GM12864 (cell line): Measurements from ENCODE around the gene KIF13A.
"Not testable (repeated sequence)": the region's sequence is repeated elsewhere in the genome, so short reads cannot be mapped to it uniquely, and the experiment has no call there.

Experiments
- DNase-seq: peaks from one replicate; pipeline ENCODE4 v3.0.0-alpha.2; 2011; ENCODE audit warnings: low read depth
- H3K4me3 ChIP-seq: 2 replicates; pipeline ENCODE4 v1.5.1; 2011; ENCODE audit warnings: mild to moderate bottlenecking, low read depth, low read length, control low read depth
- CTCF ChIP-seq: IDR thresholded peaks from 2 replicates; pipeline ENCODE4 v1.5.1; 2011; ENCODE audit warnings: low read depth, mild to moderate bottlenecking, moderate library complexity, low read length, control low read depth, inconsistent platforms; ENCODE audit errors: missing control alignments

KIF13A gene

GRCh38 chr6:17865243-17865642 lies 122.2 kb downstream of the KIF13A start:
- no peak for DNase-seq
- TF ChIP-seq CTCF, result no peak
- no peak overlapping the region for H3K4me3 ChIP-seq

GRCh38 chr6:17863901-17864754 lies 123.3 kb downstream of the KIF13A start:
- no peak for TF ChIP-seq CTCF
- DNase-seq, result no peak
- H3K4me3 ChIP-seq, result no peak overlapping the region

- no peak overlapping the region for H3K4me3 ChIP-seq
- DNase-seq, result no peak
- no peak for TF ChIP-seq CTCF
Observed at GRCh38 chr6:17861361-17861760, 126.1 kb downstream of the KIF13A start.

- no peak overlapping the region for H3K4me3 ChIP-seq
- no peak for DNase-seq
- no peak for TF ChIP-seq CTCF
Observed at GRCh38 chr6:17859846-17860245, 127.6 kb downstream of the KIF13A start.

GRCh38 chr6:17858584-17858983 lies 128.9 kb downstream of the KIF13A start:
- TF ChIP-seq CTCF, result no peak
- no peak overlapping the region for H3K4me3 ChIP-seq
- DNase-seq, result no peak

GRCh38 chr6:17857188-17857587 lies 130.2 kb downstream of the KIF13A start:
- H3K4me3 ChIP-seq, DNase-seq: not testable (repeated sequence)

GRCh38 chr6:17856306-17856705 lies 131.1 kb downstream of the KIF13A start:
- DNase-seq, result no peak
- TF ChIP-seq CTCF, result no peak

More at GRCh38 chr6:17856306-17856705, 131.1 kb downstream of the KIF13A start:
- no peak overlapping the region for H3K4me3 ChIP-seq
